Tibial nerve (tissue), 4 donors: ENCODE data around the gene UTP11. TPM values are rescaled to one million over a fixed set of nuclear protein-coding genes. Genes with fewer than 3 reads are reported as not detected.

ENCODE experiments used
- DNase-seq, 2 donors: peaks; one replicate each; pipeline ENCODE4 v3.0.0-alpha.2; 2019; ENCODE audit warnings: low spot score in 2 of 2
- H3K27ac ChIP-seq, 4 donors: fragments of 200-600 bp; sonication (generic) in 3 of 4; one replicate each; pipeline ENCODE4 v1.5.1; 2017 to 2019; ENCODE audit warnings: mild to moderate bottlenecking in 1 of 4
- H3K27me3 ChIP-seq, 2 donors: fragments of 200-600 bp; sonication (generic) in 1 of 2; one replicate each; pipeline versions ENCODE4 v1.5.1 to v1.6.0; 2017 to 2019
- H3K36me3 ChIP-seq, 3 donors: fragments of 200-600 bp; sonication (generic); one replicate each; pipeline ENCODE4 v1.5.1; 2018 to 2019
- H3K4me1 ChIP-seq, 4 donors: fragments of 200-600 bp; sonication (generic) in 3 of 4; one replicate each; pipeline ENCODE4 v1.5.1; 2017 to 2019
- H3K4me3 ChIP-seq, 4 donors: fragments of 200-600 bp; sonication (generic) in 3 of 4; one replicate each; pipeline ENCODE4 v1.5.1; 2017 to 2019; ENCODE audit warnings: mild to moderate bottlenecking in 1 of 4, moderate library complexity in 1 of 4
- H3K9me3 ChIP-seq, 4 donors: fragments of 200-600 bp; sonication (generic) in 3 of 4; one replicate each; pipeline ENCODE4 v1.5.1; 2017 to 2019
- EP300 ChIP-seq, 2 donors: sonication (generic); formaldehyde crosslinking; IDR thresholded peaks; one replicate each; pipeline ENCODE4 v1.6.1; 2017; ENCODE audit warnings: antibody characterized with exemption in 2 of 2, mild to moderate bottlenecking in 1 of 2
- POLR2A ChIP-seq, 2 donors: fragments of 450-650 bp; IDR thresholded peaks; one replicate each; pipeline ENCODE4 v1.6.1; 2017; ENCODE audit warnings: antibody characterized with exemption in 2 of 2, mild to moderate bottlenecking in 2 of 2, moderate library complexity in 2 of 2
- WGBS, 2 donors: methylation state at CpG; one replicate each; pipeline ENCODE4 v1.1.5; 2018; 5-methylcytosine and 5-hydroxymethylcytosine counted together
- total RNA-seq, 4 donors: library from RNA; depleted of rRNA; stranded (reverse); fragments of >200 nt; gene quantifications; one replicate each; pipeline ENCODE4 v1.1.0, GENCODE V29; 2016
- TF ChIP-seq, protein P1 (sequence below), 5 experiments: fragments of 200-600 bp in 3 of 5; fragments of 450-650 bp in 2 of 5; sonication (generic) in 3 of 5; IDR thresholded peaks; one replicate each; pipeline ENCODE4 v1.5.1; 2016 to 2019; ENCODE audit warnings: antibody characterized with exemption in 5 of 5, mild to moderate bottlenecking in 3 of 5, moderate library complexity in 2 of 5

The UTP11 gene
- total RNA-seq, 4 donors from 2014 or later = 16.5 to 36.8 (median 25.7) TPM

DNA sequence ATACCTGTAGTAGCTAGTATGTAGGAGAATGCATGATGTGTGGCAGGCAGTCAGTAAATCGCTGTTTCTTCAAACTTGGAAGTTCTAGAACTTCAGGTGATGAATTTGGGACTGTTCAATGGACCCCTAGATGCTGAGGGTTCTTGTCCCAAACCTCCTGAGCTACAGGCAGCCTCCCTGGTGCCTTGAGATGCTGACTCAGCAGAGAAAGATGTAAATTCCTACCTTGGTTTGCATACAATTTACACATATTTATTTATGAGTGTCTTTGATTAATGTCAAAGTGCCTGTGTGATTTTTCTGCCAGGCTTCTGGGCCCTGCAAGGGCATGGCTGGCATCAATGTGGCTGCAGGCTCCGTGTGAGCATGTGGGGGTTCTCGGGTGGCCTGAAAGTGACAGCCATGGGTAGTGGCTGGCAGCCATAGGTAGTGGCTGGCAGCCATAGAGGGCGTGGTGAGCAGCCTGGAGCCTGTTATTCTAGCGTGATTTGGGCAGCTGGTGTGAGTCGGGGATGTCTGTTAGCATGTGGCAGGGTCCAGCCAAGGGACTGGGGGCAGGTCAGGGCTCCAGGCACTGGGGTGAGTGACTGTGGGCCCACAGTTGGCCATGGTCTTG is 47.2 kb downstream of the UTP11 start:
- WGBS, 2 donors = 57 to 71% methylated on average over 6 of the region's 6 CpGs
- H3K4me1 ChIP-seq = peaks cover 0 to 12% (median 0%) of the 10 kb centered on the region in 4 donors
- no peaks in the 10 kb centered on the region for H3K9me3 ChIP-seq
- H3K27ac ChIP-seq = no peak overlapping the region
- no peak overlapping the region for H3K4me3 ChIP-seq
- H3K27me3 ChIP-seq = no peaks in the 10 kb centered on the region
- no peak for DNase-seq
- no peak for TF ChIP-seq EP300 (IDR thresholded peaks at IDR 0.05)
- TF ChIP-seq, protein P1, sequence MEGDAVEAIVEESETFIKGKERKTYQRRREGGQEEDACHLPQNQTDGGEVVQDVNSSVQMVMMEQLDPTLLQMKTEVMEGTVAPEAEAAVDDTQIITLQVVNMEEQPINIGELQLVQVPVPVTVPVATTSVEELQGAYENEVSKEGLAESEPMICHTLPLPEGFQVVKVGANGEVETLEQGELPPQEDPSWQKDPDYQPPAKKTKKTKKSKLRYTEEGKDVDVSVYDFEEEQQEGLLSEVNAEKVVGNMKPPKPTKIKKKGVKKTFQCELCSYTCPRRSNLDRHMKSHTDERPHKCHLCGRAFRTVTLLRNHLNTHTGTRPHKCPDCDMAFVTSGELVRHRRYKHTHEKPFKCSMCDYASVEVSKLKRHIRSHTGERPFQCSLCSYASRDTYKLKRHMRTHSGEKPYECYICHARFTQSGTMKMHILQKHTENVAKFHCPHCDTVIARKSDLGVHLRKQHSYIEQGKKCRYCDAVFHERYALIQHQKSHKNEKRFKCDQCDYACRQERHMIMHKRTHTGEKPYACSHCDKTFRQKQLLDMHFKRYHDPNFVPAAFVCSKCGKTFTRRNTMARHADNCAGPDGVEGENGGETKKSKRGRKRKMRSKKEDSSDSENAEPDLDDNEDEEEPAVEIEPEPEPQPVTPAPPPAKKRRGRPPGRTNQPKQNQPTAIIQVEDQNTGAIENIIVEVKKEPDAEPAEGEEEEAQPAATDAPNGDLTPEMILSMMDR (IDR thresholded peaks at IDR 0.05) = no peak
- TF ChIP-seq POLR2A (IDR thresholded peaks at IDR 0.05) = no peak
- H3K36me3 ChIP-seq = no peaks in the 10 kb centered on the region

- no peak for TF ChIP-seq EP300 (IDR thresholded peaks at IDR 0.05)
- TF ChIP-seq, protein P1 (IDR thresholded peaks at IDR 0.05) = no peak
- TF ChIP-seq POLR2A (IDR thresholded peaks at IDR 0.05) = no peak
- Histone ChIP-seq H3K9me3 (no peaks in the 10 kb centered on the region), H3K4me1 (peaks cover 0 to 13% (median 0%) of the 10 kb centered on the region in 4 donors), H3K27ac (no peak overlapping the region), H3K36me3 (no peaks in the 10 kb centered on the region), H3K27me3 (no peaks in the 10 kb centered on the region), H3K4me3 (no peak overlapping the region)
- DNase-seq = no peak
- WGBS, 2 donors = 84 to 100% methylated on average over 2 of the region's 2 CpGs
Measured at GRCh38 chr1:38060498-38060897, 48.0 kb downstream of the UTP11 start.

- H3K4me3 ChIP-seq = no peak overlapping the region
- no peaks in the 10 kb centered on the region for H3K27me3 ChIP-seq
- TF ChIP-seq, protein P1 (IDR thresholded peaks at IDR 0.05) = no peak
- TF ChIP-seq EP300 (IDR thresholded peaks at IDR 0.05) (no peak), POLR2A (IDR thresholded peaks at IDR 0.05) (no peak)
- H3K9me3 ChIP-seq = no peaks in the 10 kb centered on the region
- no peak overlapping the region for H3K27ac ChIP-seq
- DNase-seq = no peak
- peaks cover 0 to 13% (median 0%) of the 10 kb centered on the region in 4 donors for H3K4me1 ChIP-seq
- H3K36me3 ChIP-seq = no peaks in the 10 kb centered on the region
- 94 to 100% methylated on average over 1 of the region's 1 CpG for WGBS, 2 donors
Measured at GRCh38 chr1:38061290-38061689, 48.8 kb downstream of the UTP11 start.

DNA sequence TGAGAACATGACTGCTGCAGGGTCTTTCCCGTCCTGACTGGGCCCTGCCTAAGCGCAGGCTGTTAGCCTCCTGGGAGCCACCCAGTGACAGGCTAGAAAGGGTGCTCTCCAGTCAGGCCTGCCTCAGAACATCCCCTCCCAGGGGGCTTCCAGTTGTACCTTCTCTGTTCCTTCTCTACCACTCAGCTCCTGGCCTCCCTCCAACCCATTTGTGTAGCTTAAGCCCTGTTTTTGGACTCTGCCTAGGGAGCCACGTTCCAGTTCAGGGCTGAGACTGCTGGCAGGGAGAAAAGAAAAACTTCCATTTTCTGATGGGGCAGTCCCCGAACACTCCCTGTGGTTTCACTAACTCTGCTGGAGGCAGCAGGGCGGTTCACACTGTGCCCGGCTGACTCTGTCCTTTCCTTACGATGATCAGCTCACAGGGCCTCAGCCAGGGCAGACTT is 49.4 kb downstream of the UTP11 start:
- 73 to 81% methylated on average over 7 of the region's 7 CpGs for WGBS, 2 donors
- DNase-seq = no peak
- H3K9me3 ChIP-seq = no peaks in the 10 kb centered on the region
- no peaks in the 10 kb centered on the region for H3K27me3 ChIP-seq
- H3K4me1 ChIP-seq = peaks cover 0 to 13% (median 0%) of the 10 kb centered on the region in 4 donors
- H3K36me3 ChIP-seq = no peaks in the 10 kb centered on the region
- H3K27ac ChIP-seq = no peak overlapping the region
- no peak overlapping the region for H3K4me3 ChIP-seq
- TF ChIP-seq EP300 (IDR thresholded peaks at IDR 0.05) (no peak), POLR2A (IDR thresholded peaks at IDR 0.05) (no peak)
- TF ChIP-seq, protein P1 (IDR thresholded peaks at IDR 0.05) = no peak

DNA sequence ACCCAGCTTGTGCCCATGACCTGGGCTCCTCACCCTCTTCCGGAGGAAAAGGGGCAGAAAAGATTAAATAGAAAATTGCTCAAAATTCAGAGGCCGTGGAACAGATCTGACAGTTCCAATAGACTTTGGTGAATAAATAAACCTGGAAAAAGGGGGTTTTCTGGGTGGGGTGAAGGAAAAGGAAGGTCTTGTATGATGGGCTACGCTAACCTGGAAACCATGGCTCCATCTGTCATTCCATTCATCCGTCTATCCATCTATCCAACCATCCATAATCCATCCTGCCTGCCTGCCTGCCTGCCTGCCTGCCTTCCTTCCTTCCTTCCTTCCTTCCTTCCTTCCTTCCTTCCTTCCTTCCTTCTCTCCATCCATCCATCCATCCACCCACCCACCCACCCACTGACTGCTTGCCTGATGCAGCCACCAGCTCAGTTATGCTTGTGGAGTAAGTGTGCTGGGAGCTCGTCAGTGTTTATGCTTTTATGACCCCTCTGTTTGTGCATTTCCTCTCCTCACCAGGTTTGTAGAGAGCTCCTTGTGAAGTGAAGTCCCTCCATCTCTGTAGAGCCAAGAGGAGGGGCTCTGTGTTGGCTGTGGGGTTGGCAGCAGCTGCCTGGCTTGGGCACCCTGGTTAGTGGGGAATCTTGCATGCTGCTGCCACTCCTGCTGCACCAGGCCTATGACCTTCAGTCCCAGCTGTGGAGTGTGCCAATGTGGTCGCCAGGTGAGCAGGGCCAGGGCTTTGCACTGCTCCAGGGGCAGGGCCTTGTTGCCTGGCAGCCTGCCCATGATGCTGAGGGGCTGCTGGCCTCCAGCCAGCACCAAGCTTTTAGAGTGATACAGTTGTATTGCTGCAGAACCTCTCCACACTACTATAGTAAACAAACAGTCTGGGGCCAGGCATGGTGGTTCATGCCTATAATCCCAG is 50.1 kb downstream of the UTP11 start:
- TF ChIP-seq, protein P1 (IDR thresholded peaks at IDR 0.05) = no peak
- no peak for TF ChIP-seq EP300 (IDR thresholded peaks at IDR 0.05)
- TF ChIP-seq POLR2A (IDR thresholded peaks at IDR 0.05) = no peak

More for the DNA sequence above, 50.1 kb downstream of the UTP11 start:
- Histone ChIP-seq H3K4me3 (no peak overlapping the region), H3K27ac (no peak overlapping the region), H3K27me3 (no peaks in the 10 kb centered on the region), H3K36me3 (no peaks in the 10 kb centered on the region), H3K4me1 (peaks cover 0 to 13% (median 0%) of the 10 kb centered on the region in 4 donors), H3K9me3 (no peaks in the 10 kb centered on the region)
- WGBS, 2 donors = 90 to 91% methylated on average over 5 to 6 of the region's 6 CpGs
- no peak for DNase-seq
